ENCODE measurements around the gene PLXNA1. TPM values are rescaled to one million over a fixed set of nuclear protein-coding genes. Genes with fewer than 3 reads are reported as not detected.

Gene PLXNA1
- total and polyA plus RNA-seq, 5 donors from 2014 or later, result 0.25 to 12.6 (median 0.36) TPM

DNA sequence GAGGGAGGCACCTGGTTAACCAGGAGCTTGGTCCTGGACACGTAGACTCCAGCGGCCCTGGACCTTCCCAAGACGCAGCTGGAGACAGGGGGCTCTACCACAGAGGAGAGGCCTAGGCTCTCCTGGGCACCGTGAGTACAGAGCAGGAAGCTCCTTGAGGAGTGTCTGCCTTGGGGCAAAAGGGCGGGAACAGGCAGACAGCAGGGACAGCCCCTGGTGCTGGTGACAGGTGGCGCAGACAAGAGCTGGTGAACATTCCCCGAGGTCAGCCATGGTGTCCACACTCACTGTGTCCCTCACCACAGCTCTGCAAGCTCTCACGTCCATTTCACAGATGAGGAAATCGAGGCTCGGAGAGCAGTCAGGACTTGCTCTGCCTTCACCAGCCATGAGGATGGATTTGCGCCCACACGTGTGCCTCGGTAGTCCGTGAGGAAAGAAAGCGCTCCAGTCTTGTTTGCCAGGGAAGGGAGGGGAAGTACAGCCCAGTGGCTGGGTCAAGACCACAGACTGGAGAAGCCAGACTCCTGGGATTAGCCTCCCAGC is 2.6 kb upstream of the PLXNA1 start:
- Histone ChIP-seq H3K27me3 (ENCODE audit: control insufficient read depth, insufficient read depth, low read length) (no peaks in the 10 kb centered on the region), H3K4me3 (ENCODE audit: low read depth, low read length) (no peak overlapping the region), H3K27ac (ENCODE audit: insufficient read depth, low read length, poor library complexity, severe bottlenecking) (no peak overlapping the region), H3K4me1 (ENCODE audit: control insufficient read depth, insufficient read depth, low read length, poor library complexity, severe bottlenecking) (peaks cover 20% of the 10 kb centered on the region), H3K36me3 (ENCODE audit: control insufficient read depth, insufficient read depth, low read length) (no peaks in the 10 kb centered on the region), H3K9me3 (ENCODE audit: control insufficient read depth in 2 of 2, low read length in 2 of 2) (peaks cover 0 to 1% of the 10 kb centered on the region in 2 experiments)
- ATAC-seq (ENCODE audit: low read depth in 2 of 2) (no peak), DNase-seq (no peak)
- H3K27me3 Mint-ChIP-seq, result peaks cover 7% of the 10 kb centered on the region
- H3K36me3 Mint-ChIP-seq, result peaks cover under 1% of the 10 kb centered on the region
- H3K4me3 Mint-ChIP-seq, result peak overlapping the region in 2 of 4 donors; percentile 58 to 60
- peaks cover 0 to 17% (median 7%) of the 10 kb centered on the region in 4 donors for H3K4me1 Mint-ChIP-seq
- H3K9me3 Mint-ChIP-seq, result peaks cover 0 to 3% (median under 1%) of the 10 kb centered on the region in 7 donors
- H3K27ac Mint-ChIP-seq, result no peak overlapping the region

DNA sequence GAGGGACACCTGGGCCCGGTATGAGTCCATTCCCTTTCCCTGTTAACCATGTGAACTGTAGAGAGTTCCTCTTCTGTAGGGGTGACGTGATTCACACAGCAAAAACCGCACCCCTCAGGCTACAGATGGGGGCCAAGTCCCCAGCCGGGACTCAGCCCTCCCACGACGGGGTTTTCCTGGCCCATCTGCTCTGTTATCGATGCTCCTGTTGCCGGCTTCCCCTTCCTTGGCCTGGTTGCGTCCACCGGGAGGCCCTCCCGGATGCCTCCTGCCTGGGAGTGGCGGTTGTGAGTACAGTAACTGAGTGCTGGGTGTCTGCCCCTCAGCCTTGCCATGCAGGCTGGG is 817 bp upstream of the PLXNA1 start:
- Mint-ChIP-seq H3K4me1 (peaks cover 0 to 18% (median 8%) of the 10 kb centered on the region in 4 donors), H3K36me3 (no peaks in the 10 kb centered on the region), H3K4me3 (peak overlapping the region; percentile 88 to 95 (median 90)), H3K27ac (peak overlapping the region; percentile 63 to 93 (median 90)), H3K9me3 (peaks cover 0 to 2% (median 0%) of the 10 kb centered on the region in 7 donors), H3K27me3 (peaks cover 10% of the 10 kb centered on the region)
- ATAC-seq (ENCODE audit: low read depth in 2 of 2), result peak; percentile 5 to 11
- Histone ChIP-seq H3K4me3 (ENCODE audit: low read depth, low read length) (peak overlapping the region; percentile 57), H3K36me3 (ENCODE audit: control insufficient read depth, insufficient read depth, low read length) (no peaks in the 10 kb centered on the region), H3K27me3 (ENCODE audit: control insufficient read depth, insufficient read depth, low read length) (no peaks in the 10 kb centered on the region), H3K9me3 (ENCODE audit: control insufficient read depth in 2 of 2, low read length in 2 of 2) (no peaks in the 10 kb centered on the region), H3K27ac (ENCODE audit: insufficient read depth, low read length, poor library complexity, severe bottlenecking) (peak overlapping the region; percentile 94), H3K4me1 (ENCODE audit: control insufficient read depth, insufficient read depth, low read length, poor library complexity, severe bottlenecking) (peaks cover 20% of the 10 kb centered on the region)
- peak in 1 of 3 donors; percentile 52 for DNase-seq

DNA sequence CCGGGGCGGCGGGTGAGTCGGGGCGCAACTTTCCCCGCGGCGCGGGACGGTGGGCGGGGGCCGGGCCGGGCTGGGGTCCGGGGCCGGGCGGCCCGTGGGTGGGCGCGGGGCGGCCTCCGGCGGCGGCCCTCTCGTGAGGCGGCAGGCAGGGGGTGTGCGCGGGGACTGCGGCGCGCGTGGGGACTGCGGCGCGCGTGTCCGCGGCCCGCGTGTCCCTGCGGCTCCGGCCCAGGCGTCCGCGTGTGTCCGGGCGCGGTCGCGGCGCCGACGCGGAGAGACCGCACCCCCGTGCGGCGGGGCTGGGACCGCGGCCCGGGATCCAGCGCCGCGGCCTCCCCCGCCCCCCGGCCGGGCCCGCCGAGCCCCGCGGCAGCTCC is 349 bp downstream of the PLXNA1 start:
- H3K4me1 ChIP-seq (ENCODE audit: control insufficient read depth, insufficient read depth, low read length, poor library complexity, severe bottlenecking), result peaks cover 20% of the 10 kb centered on the region
- no peaks in the 10 kb centered on the region for H3K9me3 ChIP-seq (ENCODE audit: control insufficient read depth in 2 of 2, low read length in 2 of 2)
- H3K27me3 ChIP-seq (ENCODE audit: control insufficient read depth, insufficient read depth, low read length), result no peaks in the 10 kb centered on the region
- peak in 1 of 3 donors; percentile 1 for DNase-seq
- no peak for ATAC-seq (ENCODE audit: low read depth in 2 of 2)
- no peak overlapping the region for H3K27ac ChIP-seq (ENCODE audit: insufficient read depth, low read length, poor library complexity, severe bottlenecking)
- H3K4me3 Mint-ChIP-seq, result no peak overlapping the region
- no peaks in the 10 kb centered on the region for H3K36me3 Mint-ChIP-seq
- H3K27me3 Mint-ChIP-seq, result peaks cover 6% of the 10 kb centered on the region
- H3K4me3 ChIP-seq (ENCODE audit: low read depth, low read length), result no peak overlapping the region
- H3K36me3 ChIP-seq (ENCODE audit: control insufficient read depth, insufficient read depth, low read length), result no peaks in the 10 kb centered on the region
- H3K9me3 Mint-ChIP-seq, result peaks cover 0 to 2% (median 0%) of the 10 kb centered on the region in 7 donors
- H3K27ac Mint-ChIP-seq, result no peak overlapping the region
- H3K4me1 Mint-ChIP-seq, result peaks cover 0 to 23% (median 9%) of the 10 kb centered on the region in 4 donors

DNA sequence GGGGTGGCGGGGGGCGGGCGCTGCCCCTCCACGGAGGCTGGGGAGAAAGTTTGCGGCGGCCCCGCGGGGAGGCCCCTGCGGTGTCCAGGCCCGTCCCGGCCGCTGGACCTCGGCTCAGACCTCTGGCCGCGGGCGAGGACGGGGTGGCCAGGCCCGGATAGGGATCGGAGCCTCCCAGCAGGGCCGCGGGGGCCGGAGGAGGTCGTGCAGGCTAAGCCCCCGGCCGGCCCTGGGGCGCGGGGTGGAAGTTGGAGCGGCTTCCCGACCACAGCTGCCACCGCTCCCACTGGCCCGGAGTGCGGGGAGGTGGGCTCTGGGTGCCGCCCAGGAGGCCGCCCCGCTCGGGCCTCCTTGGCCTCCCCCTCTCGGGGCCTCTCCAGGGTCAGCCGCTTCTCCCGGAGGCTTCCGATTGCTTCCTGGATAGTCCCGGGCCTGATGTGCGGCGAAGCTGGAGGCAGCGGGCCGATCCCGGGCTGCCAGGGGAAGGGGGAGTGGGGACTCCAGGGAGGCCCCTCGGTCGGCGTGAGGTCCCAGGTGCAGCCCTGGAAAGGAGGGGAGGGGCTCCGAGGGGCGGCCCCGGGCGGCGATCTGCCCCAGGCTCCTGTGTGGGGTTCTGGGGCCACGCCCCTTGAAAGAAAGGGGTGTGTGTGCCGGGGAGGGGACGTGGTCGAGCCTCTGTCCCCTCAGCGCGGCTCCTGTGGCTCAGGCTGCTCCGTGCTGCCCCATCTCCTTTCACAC is 907 bp downstream of the PLXNA1 start:
- H3K9me3 ChIP-seq (ENCODE audit: control insufficient read depth in 2 of 2, low read length in 2 of 2), result no peaks in the 10 kb centered on the region
- Mint-ChIP-seq H3K4me3 (peak overlapping the region in 3 of 4 donors; percentile 21 to 57 (median 44)), H3K27ac (no peak overlapping the region), H3K4me1 (peaks cover 0 to 23% (median 9%) of the 10 kb centered on the region in 4 donors), H3K9me3 (no peaks in the 10 kb centered on the region), H3K36me3 (no peaks in the 10 kb centered on the region), H3K27me3 (peaks cover 6% of the 10 kb centered on the region)
- H3K27ac ChIP-seq (ENCODE audit: insufficient read depth, low read length, poor library complexity, severe bottlenecking), result no peak overlapping the region
- no peaks in the 10 kb centered on the region for H3K27me3 ChIP-seq (ENCODE audit: control insufficient read depth, insufficient read depth, low read length)
- peak; percentile 19 to 44 (median 25) for DNase-seq
- peaks cover 20% of the 10 kb centered on the region for H3K4me1 ChIP-seq (ENCODE audit: control insufficient read depth, insufficient read depth, low read length, poor library complexity, severe bottlenecking)
- ATAC-seq (ENCODE audit: low read depth in 2 of 2), result no peak
- H3K36me3 ChIP-seq (ENCODE audit: control insufficient read depth, insufficient read depth, low read length), result no peaks in the 10 kb centered on the region
- no peak overlapping the region for H3K4me3 ChIP-seq (ENCODE audit: low read depth, low read length)

DNA sequence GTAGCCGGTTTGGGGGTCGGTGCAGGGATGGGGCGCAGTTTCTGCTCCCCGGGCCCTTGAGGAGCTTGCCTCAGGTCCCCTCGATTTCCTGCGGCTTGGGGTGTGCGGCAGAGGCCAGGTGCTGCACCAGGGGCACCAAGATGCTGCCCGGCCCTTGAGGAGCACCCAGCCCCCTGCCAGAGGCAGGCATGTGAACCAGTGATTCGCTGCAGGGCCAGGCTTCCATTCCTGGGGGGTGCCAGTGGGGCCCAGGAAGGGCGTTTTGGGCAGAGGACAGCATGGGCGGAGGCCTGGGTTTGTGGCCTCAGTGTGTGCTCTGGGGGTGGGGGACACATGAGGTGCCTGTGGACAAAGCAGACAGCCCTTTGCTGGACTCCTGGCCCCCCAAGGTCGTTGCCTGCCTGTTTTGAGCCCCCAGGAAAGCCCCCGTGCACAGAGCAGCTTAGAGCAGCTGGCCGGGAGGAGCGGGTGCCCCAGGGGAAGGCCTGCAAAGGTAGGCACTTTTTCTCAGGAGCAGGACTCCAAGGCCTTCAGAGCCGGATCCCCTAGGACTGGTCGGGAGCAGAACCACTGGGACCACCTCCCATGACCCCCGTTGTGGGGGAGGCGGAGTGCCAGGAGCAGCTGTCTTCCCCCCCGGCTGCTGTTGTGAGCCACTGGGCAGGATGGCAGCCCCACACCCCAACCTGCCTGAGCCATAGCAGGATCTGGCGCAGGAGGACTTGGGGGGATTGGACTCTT is 1.6 kb downstream of the PLXNA1 start:
- Histone ChIP-seq H3K27me3 (ENCODE audit: control insufficient read depth, insufficient read depth, low read length) (no peaks in the 10 kb centered on the region), H3K36me3 (ENCODE audit: control insufficient read depth, insufficient read depth, low read length) (no peaks in the 10 kb centered on the region), H3K4me1 (ENCODE audit: control insufficient read depth, insufficient read depth, low read length, poor library complexity, severe bottlenecking) (peaks cover 20% of the 10 kb centered on the region), H3K4me3 (ENCODE audit: low read depth, low read length) (no peak overlapping the region), H3K27ac (ENCODE audit: insufficient read depth, low read length, poor library complexity, severe bottlenecking) (no peak overlapping the region), H3K9me3 (ENCODE audit: control insufficient read depth in 2 of 2, low read length in 2 of 2) (no peaks in the 10 kb centered on the region)
- no peak for ATAC-seq (ENCODE audit: low read depth in 2 of 2)
- DNase-seq, result peak in 1 of 3 donors; percentile 5
- Mint-ChIP-seq H3K36me3 (peaks cover 4% of the 10 kb centered on the region), H3K27ac (no peak overlapping the region), H3K4me1 (peaks cover 0 to 23% (median 9%) of the 10 kb centered on the region in 4 donors), H3K9me3 (no peaks in the 10 kb centered on the region), H3K27me3 (peaks cover 6% of the 10 kb centered on the region), H3K4me3 (peak overlapping the region in 3 of 4 donors; percentile 43 to 57 (median 48))

DNA sequence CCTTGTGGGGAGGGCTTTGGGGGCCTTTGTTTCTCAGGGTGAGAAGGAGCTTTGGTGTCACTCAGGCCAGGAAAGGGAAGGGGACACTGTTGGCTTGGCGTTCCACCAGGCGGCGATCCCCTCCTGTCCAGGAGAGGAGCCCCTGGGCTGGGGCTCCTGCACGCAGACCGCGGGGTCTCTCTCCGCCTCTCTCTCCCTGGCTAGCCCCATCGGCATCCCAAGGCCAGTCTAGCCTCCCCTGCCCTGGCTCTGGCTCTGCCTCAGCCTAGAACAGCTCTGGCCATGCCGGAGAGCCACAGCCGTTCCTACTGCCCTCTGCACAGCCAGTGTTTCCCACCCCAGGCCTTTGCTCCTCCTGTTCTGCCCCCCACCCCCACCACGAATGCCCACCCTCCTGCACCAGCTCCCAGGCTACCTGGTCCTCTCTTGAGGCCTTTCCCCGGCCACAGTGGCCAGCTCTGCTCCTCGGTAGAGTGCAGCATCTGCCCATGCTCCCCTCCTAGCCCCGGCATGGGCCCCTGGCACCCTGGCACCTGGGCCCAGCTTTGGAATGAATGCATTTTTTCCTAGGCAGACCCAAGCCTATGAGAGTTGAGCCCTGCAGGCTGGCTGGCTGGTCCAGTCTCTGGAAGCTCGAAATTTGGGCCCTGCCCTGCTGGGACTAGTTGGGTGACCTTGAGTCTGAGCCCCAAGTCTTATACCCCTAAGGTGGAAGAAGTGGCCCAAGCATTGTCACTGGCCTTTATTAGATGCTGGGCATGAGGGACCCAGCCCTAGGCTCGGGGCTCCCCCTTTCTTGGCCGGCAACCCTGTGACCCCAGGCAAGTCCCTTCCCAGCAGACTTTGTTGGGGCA is 2.4 kb downstream of the PLXNA1 start:
- H3K9me3 ChIP-seq (ENCODE audit: control insufficient read depth in 2 of 2, low read length in 2 of 2), result no peaks in the 10 kb centered on the region
- H3K4me1 ChIP-seq (ENCODE audit: control insufficient read depth, insufficient read depth, low read length, poor library complexity, severe bottlenecking), result peaks cover 20% of the 10 kb centered on the region
- H3K27ac Mint-ChIP-seq, result no peak overlapping the region
- peak overlapping the region; percentile 48 to 76 (median 66) for H3K4me3 Mint-ChIP-seq
- no peak for ATAC-seq (ENCODE audit: low read depth in 2 of 2)
- H3K36me3 Mint-ChIP-seq, result peaks cover 4% of the 10 kb centered on the region
- no peaks in the 10 kb centered on the region for H3K27me3 ChIP-seq (ENCODE audit: control insufficient read depth, insufficient read depth, low read length)
- H3K27ac ChIP-seq (ENCODE audit: insufficient read depth, low read length, poor library complexity, severe bottlenecking), result no peak overlapping the region
- no peak for DNase-seq
- no peak overlapping the region for H3K4me3 ChIP-seq (ENCODE audit: low read depth, low read length)
- H3K27me3 Mint-ChIP-seq, result peaks cover 6% of the 10 kb centered on the region
- no peaks in the 10 kb centered on the region for H3K9me3 Mint-ChIP-seq
- peaks cover 0 to 20% (median 9%) of the 10 kb centered on the region in 4 donors for H3K4me1 Mint-ChIP-seq
- H3K36me3 ChIP-seq (ENCODE audit: control insufficient read depth, insufficient read depth, low read length), result no peaks in the 10 kb centered on the region

DNA sequence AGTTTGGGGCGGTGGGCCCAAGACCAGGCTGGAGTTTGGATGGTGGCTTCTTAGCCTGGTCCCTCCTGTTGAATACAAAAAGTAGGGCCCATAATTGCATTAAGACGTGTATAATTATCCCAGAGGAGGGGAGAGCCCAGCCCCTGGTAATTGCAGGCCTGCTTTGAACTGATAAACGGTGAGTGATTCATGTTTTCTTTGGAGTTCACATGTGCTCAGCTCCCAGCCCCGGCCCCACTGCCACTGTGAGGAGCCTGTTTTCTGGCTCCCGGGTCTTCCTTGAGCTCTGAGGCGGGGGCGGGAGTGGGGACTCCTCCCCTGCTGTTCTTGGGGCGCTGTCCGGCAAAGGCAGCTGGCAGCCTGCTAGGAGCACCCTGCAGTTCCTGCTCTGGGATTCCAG is 3.1 kb downstream of the PLXNA1 start:
- Histone ChIP-seq H3K4me1 (ENCODE audit: control insufficient read depth, insufficient read depth, low read length, poor library complexity, severe bottlenecking) (peaks cover 20% of the 10 kb centered on the region), H3K27ac (ENCODE audit: insufficient read depth, low read length, poor library complexity, severe bottlenecking) (no peak overlapping the region), H3K27me3 (ENCODE audit: control insufficient read depth, insufficient read depth, low read length) (no peaks in the 10 kb centered on the region), H3K36me3 (ENCODE audit: control insufficient read depth, insufficient read depth, low read length) (no peaks in the 10 kb centered on the region), H3K9me3 (ENCODE audit: control insufficient read depth in 2 of 2, low read length in 2 of 2) (no peaks in the 10 kb centered on the region), H3K4me3 (ENCODE audit: low read depth, low read length) (no peak overlapping the region)
- Mint-ChIP-seq H3K27ac (no peak overlapping the region), H3K36me3 (peaks cover 9% of the 10 kb centered on the region), H3K27me3 (peaks cover 6% of the 10 kb centered on the region), H3K9me3 (no peaks in the 10 kb centered on the region), H3K4me1 (peaks cover 0 to 20% (median 11%) of the 10 kb centered on the region in 4 donors), H3K4me3 (peak overlapping the region in 2 of 4 donors; percentile 62 to 70)
- DNase-seq (no peak), ATAC-seq (ENCODE audit: low read depth in 2 of 2) (no peak)
